HEK293 (cell line): ENCODE measurements around the gene ABR.

Source experiments
- CTCF ChIA-PET: fragments of 350-600 bp; formaldehyde crosslinking; extraction: SDS; loops from one replicate; lab custom pipeline; 2021; ENCODE audit warnings: antibody characterized with exemption; lab: Yijun Ruan, JAX
- POLR2A ChIA-PET: fragments of 300-600 bp; formaldehyde crosslinking; extraction: SDS; loops from one replicate; lab custom pipeline; 2020; ENCODE audit warnings: antibody characterized with exemption, inconsistent platforms; lab: Yijun Ruan, JAX
- H3K27ac ChIP-seq: fragments of 200-500 bp; sonication (Bioruptor generic); 2 replicates; pipeline ENCODE4 v1.5.1; 2014; ENCODE audit warnings: low read depth, low read length, control low read depth, inconsistent platforms; ENCODE audit errors: extremely low read depth
- H3K36me3 ChIP-seq, 2 experiments: fragments of 200-500 bp in 1 of 2; sonication (Bioruptor generic) in 1 of 2; 1 replicate in 1 of 2; 2 replicates in 1 of 2; pipeline ENCODE4 v1.5.1; 2014 to 2017; ENCODE audit warnings: inconsistent platforms in 2 of 2, low read length in 2 of 2; ENCODE audit not compliant: control insufficient read depth in 2 of 2, insufficient read depth in 1 of 2
- H3K4me1 ChIP-seq: fragments of 200-500 bp; sonication (Bioruptor generic); 2 replicates; pipeline ENCODE4 v1.5.1; 2014; ENCODE audit warnings: mild to moderate bottlenecking, low read length, inconsistent platforms; ENCODE audit not compliant: control insufficient read depth, insufficient read depth
- H3K4me3 ChIP-seq: 2 replicates; pipeline ENCODE4 v1.5.1; 2011; ENCODE audit warnings: low read depth, mild to moderate bottlenecking, control low read depth, low read length, moderate library complexity
- H3K9me3 ChIP-seq: fragments of 200-500 bp; sonication (Bioruptor generic); 2 replicates; pipeline ENCODE4 v1.5.1; 2014; ENCODE audit warnings: low read depth, low read length, inconsistent platforms; ENCODE audit not compliant: control insufficient read depth, insufficient read depth
- EGR2 ChIP-seq: fragments of 450-650 bp; formaldehyde crosslinking; IDR thresholded peaks from 2 replicates; pipeline ENCODE4 v1.5.1; 2016; ENCODE audit warnings: low read depth, missing biosample characterization, missing genetic modification characterization
- GLIS2 ChIP-seq: fragments of 450-650 bp; formaldehyde crosslinking; IDR thresholded peaks from 2 replicates; pipeline ENCODE4 v1.5.1; 2016; ENCODE audit warnings: missing biosample characterization, missing genetic modification characterization
- IKZF3 ChIP-seq: fragments of 450-650 bp; IDR thresholded peaks from 2 replicates; pipeline ENCODE4 v1.5.0; 2018; ENCODE audit warnings: missing biosample characterization, mild to moderate bottlenecking, missing genetic modification characterization, moderate library complexity
- OSR2 ChIP-seq: fragments of 450-650 bp; formaldehyde crosslinking; IDR thresholded peaks from 2 replicates; pipeline ENCODE4 v1.5.1; 2016; ENCODE audit warnings: missing biosample characterization, missing genetic modification characterization
- RBAK ChIP-seq: fragments of 450-650 bp; formaldehyde crosslinking; IDR thresholded peaks from 2 replicates; pipeline ENCODE4 v1.5.1; 2016; ENCODE audit warnings: missing biosample characterization, missing genetic modification characterization
- SCRT2 ChIP-seq: fragments of 450-650 bp; formaldehyde crosslinking; IDR thresholded peaks from 2 replicates; pipeline ENCODE4 v1.5.1; 2016; ENCODE audit warnings: missing biosample characterization, missing genetic modification characterization
- SP2 ChIP-seq: fragments of 450-650 bp; formaldehyde crosslinking; IDR thresholded peaks from 2 replicates; pipeline ENCODE4 v1.5.1; 2016; ENCODE audit warnings: missing biosample characterization, missing genetic modification characterization
- TRIM28 ChIP-seq: IDR thresholded peaks from 2 replicates; pipeline ENCODE4 v1.6.1; 2011; ENCODE audit warnings: low read length, control low read depth, borderline replicate concordance
- ZNF133 ChIP-seq: fragments of 450-650 bp; formaldehyde crosslinking; IDR thresholded peaks from 2 replicates; pipeline ENCODE4 v1.5.1; 2016; ENCODE audit warnings: missing biosample characterization, missing genetic modification characterization
- ZNF169 ChIP-seq: fragments of 450-650 bp; formaldehyde crosslinking; IDR thresholded peaks from 2 replicates; pipeline ENCODE4 v1.5.1; 2016; ENCODE audit warnings: missing biosample characterization, missing genetic modification characterization
- ZNF184 ChIP-seq: fragments of 450-650 bp; IDR thresholded peaks from 2 replicates; pipeline ENCODE4 v1.5.1; 2018; ENCODE audit warnings: missing biosample characterization, mild to moderate bottlenecking, missing genetic modification characterization
- ZNF292 ChIP-seq: fragments of 450-650 bp; formaldehyde crosslinking; IDR thresholded peaks from 2 replicates; pipeline ENCODE4 v1.5.1; 2016; ENCODE audit warnings: low read depth, missing biosample characterization, missing genetic modification characterization, borderline replicate concordance
- ZNF341 ChIP-seq: fragments of 450-650 bp; formaldehyde crosslinking; IDR thresholded peaks from 2 replicates; pipeline ENCODE4; 2016; ENCODE audit warnings: low read depth, missing biosample characterization, missing genetic modification characterization
- ZNF354C ChIP-seq: fragments of 450-650 bp; formaldehyde crosslinking; IDR thresholded peaks from 2 replicates; pipeline ENCODE4 v1.5.1; 2016; ENCODE audit warnings: missing biosample characterization, missing genetic modification characterization, low read depth, borderline replicate concordance
- ZNF366 ChIP-seq: fragments of 450-650 bp; formaldehyde crosslinking; conservative IDR thresholded peaks from 2 replicates; pipeline ENCODE4 v1.5.1; 2016; ENCODE audit warnings: missing biosample characterization, missing genetic modification characterization
- ZNF391 ChIP-seq: fragments of 450-650 bp; formaldehyde crosslinking; IDR thresholded peaks from 2 replicates; pipeline ENCODE4 v1.5.1; 2016; ENCODE audit warnings: low read depth, missing biosample characterization, missing genetic modification characterization, borderline replicate concordance
- ZNF416 ChIP-seq: fragments of 450-650 bp; formaldehyde crosslinking; IDR thresholded peaks from 2 replicates; pipeline ENCODE4 v1.5.1; 2016; ENCODE audit warnings: missing biosample characterization, missing genetic modification characterization
- ZNF560 ChIP-seq: fragments of 450-650 bp; formaldehyde crosslinking; IDR thresholded peaks from 2 replicates; pipeline ENCODE4 v1.5.1; 2017; ENCODE audit warnings: missing biosample characterization, missing genetic modification characterization, borderline replicate concordance
- ZNF571 ChIP-seq: fragments of 450-650 bp; formaldehyde crosslinking; IDR thresholded peaks from 2 replicates; pipeline ENCODE4 v1.5.0; 2017; ENCODE audit warnings: missing biosample characterization, missing genetic modification characterization
- ZNF596 ChIP-seq: fragments of 450-650 bp; IDR thresholded peaks from 2 replicates; pipeline ENCODE4 v1.5.0; 2018; ENCODE audit warnings: missing biosample characterization, mild to moderate bottlenecking, missing genetic modification characterization, moderate library complexity
- ZNF658 ChIP-seq: fragments of 450-650 bp; formaldehyde crosslinking; IDR thresholded peaks from 2 replicates; pipeline ENCODE4; 2016; ENCODE audit warnings: missing biosample characterization, missing genetic modification characterization
- ZNF664 ChIP-seq: fragments of 450-650 bp; formaldehyde crosslinking; IDR thresholded peaks from 2 replicates; pipeline ENCODE4 v1.5.1; 2016; ENCODE audit warnings: missing biosample characterization, missing genetic modification characterization
- ZNF701 ChIP-seq: fragments of 450-650 bp; formaldehyde crosslinking; IDR thresholded peaks from 2 replicates; pipeline ENCODE4 v1.5.1; 2016; ENCODE audit warnings: missing biosample characterization, missing genetic modification characterization
- ZNF843 ChIP-seq: fragments of 450-650 bp; formaldehyde crosslinking; IDR thresholded peaks from 2 replicates; pipeline ENCODE4 v1.5.1; 2016; ENCODE audit warnings: missing biosample characterization, missing genetic modification characterization
- TF ChIP-seq, protein P1 (sequence below): fragments of 450-650 bp; formaldehyde crosslinking; IDR thresholded peaks from 2 replicates; pipeline ENCODE4 v1.5.1; 2016; ENCODE audit warnings: missing biosample characterization, missing genetic modification characterization
- TF ChIP-seq, protein P2 (sequence below): fragments of 450-650 bp; formaldehyde crosslinking; IDR thresholded peaks from 2 replicates; pipeline ENCODE4 v1.5.1; 2016; ENCODE audit warnings: missing biosample characterization, missing genetic modification characterization
- TF ChIP-seq, protein P3 (sequence below): fragments of 450-650 bp; formaldehyde crosslinking; IDR thresholded peaks from 2 replicates; pipeline ENCODE4 v1.5.1; 2016; ENCODE audit warnings: missing biosample characterization, missing genetic modification characterization
- TF ChIP-seq, protein P4 (sequence below): fragments of 450-650 bp; formaldehyde crosslinking; IDR thresholded peaks from 2 replicates; pipeline ENCODE4 v1.5.1; 2016; ENCODE audit warnings: missing biosample characterization, missing genetic modification characterization
- TF ChIP-seq, protein P5 (sequence below): fragments of 450-650 bp; formaldehyde crosslinking; IDR thresholded peaks from 2 replicates; pipeline ENCODE4 v1.5.1; 2017; ENCODE audit warnings: missing biosample characterization, missing genetic modification characterization

The ABR gene

DNA sequence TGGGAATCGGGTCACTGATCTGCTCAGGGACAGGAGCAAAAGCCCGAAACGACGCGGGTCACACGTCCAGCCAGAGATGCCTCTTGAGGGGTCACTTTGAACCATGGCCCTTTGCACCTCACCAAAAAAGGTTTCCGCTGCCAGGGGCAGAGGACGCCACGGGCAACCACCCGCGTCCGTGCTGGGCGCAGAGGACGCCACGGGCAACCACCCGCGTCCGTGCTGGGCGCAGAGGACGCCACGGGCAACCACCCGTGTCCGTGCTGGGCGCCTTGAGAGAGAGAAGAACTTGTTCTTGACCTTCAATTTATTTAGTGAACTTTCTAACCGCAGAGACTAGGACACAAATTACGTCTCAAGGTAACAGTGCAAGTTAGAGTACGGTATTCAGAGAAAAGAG is 147.4 kb downstream of the ABR start:
- POLR2A ChIA-PET: no interaction called here
- Histone ChIP-seq H3K9me3 (no peaks in the 10 kb centered on the region), H3K36me3 (peaks cover 0 to 29% of the 10 kb centered on the region in 2 experiments; a peak in 1 of 3 replicates), H3K27ac (no peak overlapping the region), H3K4me1 (no peaks in the 10 kb centered on the region), H3K4me3 (no peak overlapping the region)
- TF ChIP-seq, protein P1, sequence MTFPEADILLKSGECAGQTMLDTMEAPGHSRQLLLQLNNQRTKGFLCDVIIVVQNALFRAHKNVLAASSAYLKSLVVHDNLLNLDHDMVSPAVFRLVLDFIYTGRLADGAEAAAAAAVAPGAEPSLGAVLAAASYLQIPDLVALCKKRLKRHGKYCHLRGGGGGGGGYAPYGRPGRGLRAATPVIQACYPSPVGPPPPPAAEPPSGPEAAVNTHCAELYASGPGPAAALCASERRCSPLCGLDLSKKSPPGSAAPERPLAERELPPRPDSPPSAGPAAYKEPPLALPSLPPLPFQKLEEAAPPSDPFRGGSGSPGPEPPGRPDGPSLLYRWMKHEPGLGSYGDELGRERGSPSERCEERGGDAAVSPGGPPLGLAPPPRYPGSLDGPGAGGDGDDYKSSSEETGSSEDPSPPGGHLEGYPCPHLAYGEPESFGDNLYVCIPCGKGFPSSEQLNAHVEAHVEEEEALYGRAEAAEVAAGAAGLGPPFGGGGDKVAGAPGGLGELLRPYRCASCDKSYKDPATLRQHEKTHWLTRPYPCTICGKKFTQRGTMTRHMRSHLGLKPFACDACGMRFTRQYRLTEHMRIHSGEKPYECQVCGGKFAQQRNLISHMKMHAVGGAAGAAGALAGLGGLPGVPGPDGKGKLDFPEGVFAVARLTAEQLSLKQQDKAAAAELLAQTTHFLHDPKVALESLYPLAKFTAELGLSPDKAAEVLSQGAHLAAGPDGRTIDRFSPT (tag by site-specific recombination): no peak
- TF ChIP-seq SP2 (tag by site-specific recombination) (no peak), ZNF664 (tag by site-specific recombination) (no peak), ZNF843 (no peak), ZNF596 (tag by site-specific recombination) (no peak), OSR2 (tag by site-specific recombination) (no peak), ZNF169 (tag by site-specific recombination) (no peak), GLIS2 (no peak), ZNF391 (no peak), IKZF3 (no peak)
- TF ChIP-seq, protein P2, sequence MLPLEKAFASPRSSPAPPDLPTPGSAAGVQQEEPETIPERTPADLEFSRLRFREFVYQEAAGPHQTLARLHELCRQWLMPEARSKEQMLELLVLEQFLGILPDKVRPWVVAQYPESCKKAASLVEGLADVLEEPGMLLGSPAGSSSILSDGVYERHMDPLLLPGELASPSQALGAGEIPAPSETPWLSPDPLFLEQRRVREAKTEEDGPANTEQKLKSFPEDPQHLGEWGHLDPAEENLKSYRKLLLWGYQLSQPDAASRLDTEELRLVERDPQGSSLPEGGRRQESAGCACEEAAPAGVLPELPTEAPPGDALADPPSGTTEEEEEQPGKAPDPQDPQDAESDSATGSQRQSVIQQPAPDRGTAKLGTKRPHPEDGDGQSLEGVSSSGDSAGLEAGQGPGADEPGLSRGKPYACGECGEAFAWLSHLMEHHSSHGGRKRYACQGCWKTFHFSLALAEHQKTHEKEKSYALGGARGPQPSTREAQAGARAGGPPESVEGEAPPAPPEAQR (tag by site-specific recombination): no peak
- TF ChIP-seq, protein P3, sequence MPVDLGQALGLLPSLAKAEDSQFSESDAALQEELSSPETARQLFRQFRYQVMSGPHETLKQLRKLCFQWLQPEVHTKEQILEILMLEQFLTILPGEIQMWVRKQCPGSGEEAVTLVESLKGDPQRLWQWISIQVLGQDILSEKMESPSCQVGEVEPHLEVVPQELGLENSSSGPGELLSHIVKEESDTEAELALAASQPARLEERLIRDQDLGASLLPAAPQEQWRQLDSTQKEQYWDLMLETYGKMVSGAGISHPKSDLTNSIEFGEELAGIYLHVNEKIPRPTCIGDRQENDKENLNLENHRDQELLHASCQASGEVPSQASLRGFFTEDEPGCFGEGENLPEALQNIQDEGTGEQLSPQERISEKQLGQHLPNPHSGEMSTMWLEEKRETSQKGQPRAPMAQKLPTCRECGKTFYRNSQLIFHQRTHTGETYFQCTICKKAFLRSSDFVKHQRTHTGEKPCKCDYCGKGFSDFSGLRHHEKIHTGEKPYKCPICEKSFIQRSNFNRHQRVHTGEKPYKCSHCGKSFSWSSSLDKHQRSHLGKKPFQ: no peak
- CTCF ChIA-PET: no interaction called here

DNA sequence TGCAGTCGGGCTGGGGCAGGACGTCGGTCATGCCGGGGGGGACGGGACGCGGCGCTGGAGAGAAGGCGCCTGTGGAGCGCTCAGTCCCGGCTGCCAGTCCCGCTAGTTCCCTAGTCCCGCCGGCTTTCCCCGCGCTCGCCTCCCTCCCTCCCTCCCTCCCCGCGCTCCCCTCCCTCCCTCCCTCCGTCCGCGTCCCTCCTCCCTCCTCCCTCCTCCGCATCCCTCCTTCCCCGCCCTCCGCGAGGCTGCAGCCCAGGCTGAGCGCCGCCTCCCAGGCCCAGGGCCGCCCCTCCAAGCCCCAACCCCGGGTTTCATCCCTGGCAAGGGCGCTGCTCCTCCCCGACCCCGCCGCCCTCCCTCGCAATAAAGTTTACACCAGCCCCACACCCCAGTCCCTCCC is 148.1 kb downstream of the ABR start:
- H3K36me3 ChIP-seq: peaks cover 0 to 26% of the 10 kb centered on the region in 2 experiments; a peak in 1 of 3 replicates
- no peaks in the 10 kb centered on the region for H3K9me3 ChIP-seq
- POLR2A ChIA-PET: no interaction called here
- no peak overlapping the region for H3K27ac ChIP-seq
- H3K4me1 ChIP-seq: no peaks in the 10 kb centered on the region
- H3K4me3 ChIP-seq: no peak overlapping the region
- CTCF ChIA-PET: no interaction called here
- TF ChIP-seq ZNF560 (no peak), ZNF658 (tag by site-specific recombination) (no peak), SCRT2 (no peak), ZNF354C (tag by site-specific recombination) (no peak), RBAK (tag by site-specific recombination) (no peak), ZNF292 (no peak), TRIM28 (no peak), ZNF133 (tag by site-specific recombination) (no peak), ZNF366 (tag by site-specific recombination) (no peak), ZNF571 (tag by site-specific recombination) (no peak), ZNF184 (tag by site-specific recombination) (no peak), ZNF416 (tag by site-specific recombination) (no peak), ZNF701 (no peak), ZNF341 (no peak), EGR2 (tag by site-specific recombination) (no peak)
- TF ChIP-seq, protein P4, sequence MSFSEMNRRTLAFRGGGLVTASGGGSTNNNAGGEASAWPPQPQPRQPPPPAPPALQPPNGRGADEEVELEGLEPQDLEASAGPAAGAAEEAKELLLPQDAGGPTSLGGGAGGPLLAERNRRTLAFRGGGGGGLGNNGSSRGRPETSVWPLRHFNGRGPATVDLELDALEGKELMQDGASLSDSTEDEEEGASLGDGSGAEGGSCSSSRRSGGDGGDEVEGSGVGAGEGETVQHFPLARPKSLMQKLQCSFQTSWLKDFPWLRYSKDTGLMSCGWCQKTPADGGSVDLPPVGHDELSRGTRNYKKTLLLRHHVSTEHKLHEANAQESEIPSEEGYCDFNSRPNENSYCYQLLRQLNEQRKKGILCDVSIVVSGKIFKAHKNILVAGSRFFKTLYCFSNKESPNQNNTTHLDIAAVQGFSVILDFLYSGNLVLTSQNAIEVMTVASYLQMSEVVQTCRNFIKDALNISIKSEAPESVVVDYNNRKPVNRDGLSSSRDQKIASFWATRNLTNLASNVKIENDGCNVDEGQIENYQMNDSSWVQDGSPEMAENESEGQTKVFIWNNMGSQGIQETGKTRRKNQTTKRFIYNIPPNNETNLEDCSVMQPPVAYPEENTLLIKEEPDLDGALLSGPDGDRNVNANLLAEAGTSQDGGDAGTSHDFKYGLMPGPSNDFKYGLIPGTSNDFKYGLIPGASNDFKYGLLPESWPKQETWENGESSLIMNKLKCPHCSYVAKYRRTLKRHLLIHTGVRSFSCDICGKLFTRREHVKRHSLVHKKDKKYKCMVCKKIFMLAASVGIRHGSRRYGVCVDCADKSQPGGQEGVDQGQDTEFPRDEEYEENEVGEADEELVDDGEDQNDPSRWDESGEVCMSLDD (tag by site-specific recombination): no peak
- TF ChIP-seq, protein P5, sequence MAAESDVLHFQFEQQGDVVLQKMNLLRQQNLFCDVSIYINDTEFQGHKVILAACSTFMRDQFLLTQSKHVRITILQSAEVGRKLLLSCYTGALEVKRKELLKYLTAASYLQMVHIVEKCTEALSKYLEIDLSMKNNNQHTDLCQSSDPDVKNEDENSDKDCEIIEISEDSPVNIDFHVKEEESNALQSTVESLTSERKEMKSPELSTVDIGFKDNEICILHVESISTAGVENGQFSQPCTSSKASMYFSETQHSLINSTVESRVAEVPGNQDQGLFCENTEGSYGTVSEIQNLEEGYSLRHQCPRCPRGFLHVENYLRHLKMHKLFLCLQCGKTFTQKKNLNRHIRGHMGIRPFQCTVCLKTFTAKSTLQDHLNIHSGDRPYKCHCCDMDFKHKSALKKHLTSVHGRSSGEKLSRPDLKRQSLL (tag by site-specific recombination): no peak
